ENCODE results near the gene BCAS4.

DNA sequence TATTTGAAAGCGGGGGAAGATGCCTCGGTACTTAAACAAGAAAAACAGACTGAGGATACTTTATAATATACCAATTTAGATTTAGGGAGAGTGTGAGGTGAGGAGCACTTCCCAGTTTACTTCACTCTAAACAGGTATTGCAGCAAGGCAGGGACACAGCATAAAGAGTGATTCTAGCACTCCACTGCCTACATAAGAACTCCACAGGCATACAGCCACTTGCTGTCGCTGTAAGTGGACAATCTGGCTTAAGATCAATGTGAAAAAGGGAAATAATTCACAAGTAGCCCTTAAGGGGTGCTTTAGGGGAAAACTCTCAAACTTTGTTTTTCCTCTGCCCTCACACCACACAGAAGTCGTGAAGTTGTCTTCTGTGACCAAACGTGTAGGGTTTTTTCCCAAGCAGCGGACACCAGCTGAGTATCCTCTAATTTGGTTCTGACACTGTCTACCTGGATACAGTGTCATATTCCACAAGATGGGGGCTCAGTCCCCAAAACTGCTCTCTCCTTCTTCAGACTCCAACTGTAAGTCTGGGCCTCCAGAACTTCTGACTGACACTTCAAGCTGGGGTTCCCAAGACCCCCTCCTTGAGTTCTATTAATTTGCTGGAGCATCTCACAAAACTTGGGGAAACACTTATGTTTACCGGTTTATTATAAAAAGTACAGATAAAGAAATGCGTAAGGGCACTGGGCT is 127.1 kb downstream of the BCAS4 start:
- TF ChIP-seq TAF1 (IDR thresholded peaks at IDR 0.05; ENCODE audit: low read depth, low read length) (no peak), POLR2A (IDR thresholded peaks at IDR 0.05; ENCODE audit: low read depth, low read length) (0 out of 2 replicates have a peak, but pooled peaks have one; percentile 12), POLR2AphosphoS5 (IDR thresholded peaks at IDR 0.05; ENCODE audit: low read depth, low read length) (no peak; the same call in 1 of the 2 replicates), POU2F2 (IDR thresholded peaks at IDR 0.05; ENCODE audit: low read depth, low read length) (no peak), SPI1 (IDR thresholded peaks at IDR 0.05; ENCODE audit: low read depth, low read length) (no peak)
